ENCODE data around the gene IFNGR2.

- no peak for TF ChIP-seq POLR2AphosphoS5 (IDR thresholded peaks at IDR 0.05; ENCODE audit: low read depth, low read length)
- TF ChIP-seq POLR2A (IDR thresholded peaks at IDR 0.05; ENCODE audit: low read depth, low read length), result no peak
- no peak for TF ChIP-seq TAF1 (IDR thresholded peaks at IDR 0.05; ENCODE audit: borderline replicate concordance, low read depth, low read length)
These were observed 6.3 kb upstream of the IFNGR2 start for GRCh38 chr21:33396951-33397350.

Data from GM12892 (cell line).